Hippocampal formation (tissue), 2 donors: ENCODE data around the gene KRT36.

Experiments
- DNase-seq, 2 donors: peaks; one replicate each; lab custom pipeline; 2025; lab: John Stamatoyannopoulos, UW

The KRT36 gene

GRCh38 chr17:41439375-41439774, 50.3 kb downstream of the KRT36 start:
- no peak for DNase-seq

GRCh38 chr17:41437769-41438168, 51.9 kb downstream of the KRT36 start:
- no peak for DNase-seq

GRCh38 chr17:41437254-41437653, 52.5 kb downstream of the KRT36 start:
- DNase-seq = no peak
